ENCODE measurements around the gene ATP2C2. TPM values are rescaled to one million over a fixed set of nuclear protein-coding genes. Genes with fewer than 3 reads are reported as not detected.

Gene ATP2C2
- total RNA-seq, 4 donors from 2014 or later = 0.86 TPM; not detected in 3

- DNase-seq (ENCODE audit: extremely low spot score) = no peak
- Histone ChIP-seq H3K4me1 (no peaks in the 10 kb centered on the region), H3K4me3 (no peak overlapping the region), H3K27ac (replicated peaks in 1 of 4) (no peak overlapping the region), H3K9me3 (no peaks in the 10 kb centered on the region), H3K36me3 (no peaks in the 10 kb centered on the region), H3K27me3 (peaks cover 0 to 54% (median 0%) of the 10 kb centered on the region in 4 donors)
- TF ChIP-seq CTCF (IDR thresholded peaks at IDR 0.05) = no peak
- no peak for TF ChIP-seq POLR2AphosphoS5 (IDR thresholded peaks at IDR 0.05)
- no peak for TF ChIP-seq EP300 (IDR thresholded peaks at IDR 0.05)
- TF ChIP-seq POLR2A (IDR thresholded peaks at IDR 0.05; ENCODE audit: low read depth) = no peak
- intact Hi-C loops (cut with DNase I) = no loop called here
- 69% methylated on average over 4 of the region's 4 CpGs for WGBS
Measured at GRCh38 chr16:84446084-84446483, 77.7 kb downstream of the ATP2C2 start.

- intact Hi-C loops (cut with DNase I) = no loop called here
Measured at GRCh38 chr16:84446596-84447392, 78.5 kb downstream of the ATP2C2 start.

DNA sequence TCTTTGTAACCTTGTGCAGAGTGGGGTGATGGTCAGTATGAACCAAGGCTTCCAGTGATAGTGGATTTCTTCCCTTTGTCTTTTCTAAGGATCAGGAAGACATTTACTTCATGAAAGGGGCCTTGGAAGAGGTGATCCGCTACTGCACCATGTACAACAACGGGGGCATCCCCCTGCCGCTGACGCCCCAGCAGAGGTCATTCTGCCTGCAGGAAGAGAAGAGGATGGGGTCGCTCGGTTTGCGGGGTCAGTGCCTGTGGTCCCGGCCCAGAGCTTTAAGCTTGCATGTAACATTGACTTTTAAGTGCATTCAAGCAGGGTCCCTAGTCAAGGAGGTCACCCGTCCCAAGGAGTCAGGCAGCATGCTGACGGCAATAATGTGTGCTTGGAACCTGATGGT, 80.1 kb downstream of the ATP2C2 start:
- H3K27me3 ChIP-seq = peaks cover 0 to 66% (median 0%) of the 10 kb centered on the region in 4 donors
- H3K36me3 ChIP-seq = no peaks in the 10 kb centered on the region
- no peak for DNase-seq (ENCODE audit: extremely low spot score)
- 87% methylated on average over 8 of the region's 10 CpGs for WGBS
- no peaks in the 10 kb centered on the region for H3K9me3 ChIP-seq
- TF ChIP-seq POLR2AphosphoS5 (IDR thresholded peaks at IDR 0.05) = no peak
- TF ChIP-seq EP300 (IDR thresholded peaks at IDR 0.05) = no peak
- TF ChIP-seq POLR2A (IDR thresholded peaks at IDR 0.05; ENCODE audit: low read depth) = no peak
- no peak for TF ChIP-seq CTCF (IDR thresholded peaks at IDR 0.05)
- H3K27ac ChIP-seq (replicated peaks in 1 of 4) = no peak overlapping the region
- no peak overlapping the region for H3K4me3 ChIP-seq
- intact Hi-C loops (cut with DNase I) = no loop called here
- H3K4me1 ChIP-seq = no peaks in the 10 kb centered on the region

More at GRCh38 chr16:84446596-84447392, 78.5 kb downstream of the ATP2C2 start:
- WGBS = 81% methylated on average over 14 of the region's 14 CpGs
- Histone ChIP-seq H3K36me3 (no peaks in the 10 kb centered on the region), H3K27me3 (peaks cover 0 to 61% (median 0%) of the 10 kb centered on the region in 4 donors), H3K4me1 (no peaks in the 10 kb centered on the region), H3K9me3 (no peaks in the 10 kb centered on the region), H3K4me3 (no peak overlapping the region), H3K27ac (replicated peaks in 1 of 4) (no peak overlapping the region)
- no peak for TF ChIP-seq EP300 (IDR thresholded peaks at IDR 0.05)
- no peak for TF ChIP-seq CTCF (IDR thresholded peaks at IDR 0.05)
- TF ChIP-seq POLR2AphosphoS5 (IDR thresholded peaks at IDR 0.05) = no peak
- no peak for TF ChIP-seq POLR2A (IDR thresholded peaks at IDR 0.05; ENCODE audit: low read depth)
- DNase-seq (ENCODE audit: extremely low spot score) = no peak

DNA sequence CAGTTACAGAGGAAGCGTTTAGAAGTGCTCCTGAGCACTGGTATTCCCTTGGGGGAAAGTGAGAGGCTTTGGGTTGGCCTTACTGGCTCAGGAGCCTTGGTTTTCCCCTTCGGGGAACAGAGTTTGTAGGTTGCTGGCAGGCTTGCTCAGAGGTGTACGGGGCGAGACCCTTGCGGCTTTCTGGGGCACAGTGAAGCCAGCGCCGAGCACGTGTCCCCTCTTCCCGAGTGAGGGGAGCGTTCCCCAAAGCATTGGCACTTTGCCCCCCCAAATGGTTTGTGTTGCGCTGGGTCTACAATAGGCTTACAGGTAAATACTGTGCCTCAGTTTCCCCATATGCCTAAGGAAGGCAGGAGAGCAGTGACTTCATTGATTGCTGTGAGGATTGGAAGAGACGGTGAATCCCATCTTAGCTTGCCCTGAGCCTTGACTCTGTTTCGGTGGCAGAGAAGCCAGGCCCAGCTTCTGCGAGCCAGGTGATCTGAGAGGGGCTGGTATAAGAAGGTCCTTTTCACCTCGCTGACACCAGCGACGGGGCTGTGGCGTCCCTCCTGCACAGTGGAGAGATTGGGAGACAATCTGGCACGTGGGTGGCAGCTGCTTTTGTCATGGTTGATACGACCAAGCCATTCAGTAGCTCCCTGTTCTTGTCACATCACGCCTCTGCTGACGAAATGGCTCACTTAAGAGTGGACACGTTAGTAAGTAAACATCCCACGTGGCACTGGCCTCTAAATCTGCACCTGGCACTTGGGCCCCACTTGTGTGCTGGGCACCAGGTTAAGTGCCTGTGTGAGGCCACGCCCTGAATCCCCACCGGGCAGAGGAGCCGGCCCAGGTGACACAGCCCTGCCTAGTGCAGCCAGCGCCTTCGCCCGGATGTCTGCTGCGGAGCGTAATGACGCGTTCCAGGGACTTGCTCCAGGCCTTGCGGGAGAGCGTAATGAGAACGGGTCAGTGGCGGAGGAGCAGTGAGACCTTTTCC, 81.1 kb downstream of the ATP2C2 start:
- WGBS = 93% methylated on average over 35 of the region's 38 CpGs
- Histone ChIP-seq H3K36me3 (no peaks in the 10 kb centered on the region), H3K4me1 (no peaks in the 10 kb centered on the region), H3K4me3 (no peak overlapping the region), H3K9me3 (no peaks in the 10 kb centered on the region), H3K27me3 (peaks cover 0 to 59% (median 0%) of the 10 kb centered on the region in 4 donors), H3K27ac (replicated peaks in 1 of 4) (no peak overlapping the region)
- intact Hi-C loops (cut with DNase I) = no loop called here
- DNase-seq (ENCODE audit: extremely low spot score) = no peak
- no peak for TF ChIP-seq CTCF (IDR thresholded peaks at IDR 0.05)
- TF ChIP-seq POLR2A (IDR thresholded peaks at IDR 0.05; ENCODE audit: low read depth) = no peak
- TF ChIP-seq EP300 (IDR thresholded peaks at IDR 0.05) = no peak
- no peak for TF ChIP-seq POLR2AphosphoS5 (IDR thresholded peaks at IDR 0.05)
